ENCODE results near the gene RERG.
"Not testable (repeated sequence)": the region's sequence is repeated elsewhere in the genome, so short reads cannot be mapped to it uniquely, and the experiment has no call there.

Gene RERG

GRCh38 chr12:15240898-15241297 is 19.7 kb upstream of the RERG start:
- Histone ChIP-seq H3K4me1 (ENCODE audit: control insufficient read depth, insufficient read depth, low read length) (no peaks in the 10 kb centered on the region), H3K27me3 (ENCODE audit: control insufficient read depth, insufficient read depth, low read length) (no peaks in the 10 kb centered on the region), H3K36me3 (ENCODE audit: control insufficient read depth, insufficient read depth, low read length) (no peaks in the 10 kb centered on the region), H3K27ac (ENCODE audit: low read length) (no peak overlapping the region), H3K9me3 (ENCODE audit: control insufficient read depth, insufficient read depth, low read length) (no peaks in the 10 kb centered on the region), H3K4me3 (ENCODE audit: low read length) (no peak overlapping the region)
- WGBS (ENCODE audit: insufficient coverage, insufficient read length): no CpG with 5 or more reads among the region's 4 CpGs
- DNase-seq (ENCODE audit: low read depth, low spot score): no peak

GRCh38 chr12:15234508-15234907 is 13.3 kb upstream of the RERG start:
- no peak for DNase-seq (ENCODE audit: low read depth, low spot score)
- Histone ChIP-seq H3K9me3 (ENCODE audit: control insufficient read depth, insufficient read depth, low read length) (no peaks in the 10 kb centered on the region), H3K27me3 (ENCODE audit: control insufficient read depth, insufficient read depth, low read length) (no peaks in the 10 kb centered on the region), H3K4me3 (ENCODE audit: low read length) (no peak overlapping the region), H3K36me3 (ENCODE audit: control insufficient read depth, insufficient read depth, low read length) (no peaks in the 10 kb centered on the region), H3K4me1 (ENCODE audit: control insufficient read depth, insufficient read depth, low read length) (no peaks in the 10 kb centered on the region), H3K27ac (ENCODE audit: low read length) (no peak overlapping the region)
- no CpG with 5 or more reads among the region's 4 CpGs for WGBS (ENCODE audit: insufficient coverage, insufficient read length)

- no peaks in the 10 kb centered on the region for H3K4me1 ChIP-seq (ENCODE audit: control insufficient read depth, insufficient read depth, low read length)
- WGBS (ENCODE audit: insufficient coverage, insufficient read length): no CpG with 5 or more reads among the region's 1 CpG
- H3K27ac ChIP-seq (ENCODE audit: low read length): no peak overlapping the region
- no peak overlapping the region for H3K4me3 ChIP-seq (ENCODE audit: low read length)
- no peaks in the 10 kb centered on the region for H3K36me3 ChIP-seq (ENCODE audit: control insufficient read depth, insufficient read depth, low read length)
- no peaks in the 10 kb centered on the region for H3K9me3 ChIP-seq (ENCODE audit: control insufficient read depth, insufficient read depth, low read length)
- H3K27me3 ChIP-seq (ENCODE audit: control insufficient read depth, insufficient read depth, low read length): no peaks in the 10 kb centered on the region
- no peak for DNase-seq (ENCODE audit: low read depth, low spot score)
Measured at GRCh38 chr12:15234011-15234410, 12.8 kb upstream of the RERG start.

DNA sequence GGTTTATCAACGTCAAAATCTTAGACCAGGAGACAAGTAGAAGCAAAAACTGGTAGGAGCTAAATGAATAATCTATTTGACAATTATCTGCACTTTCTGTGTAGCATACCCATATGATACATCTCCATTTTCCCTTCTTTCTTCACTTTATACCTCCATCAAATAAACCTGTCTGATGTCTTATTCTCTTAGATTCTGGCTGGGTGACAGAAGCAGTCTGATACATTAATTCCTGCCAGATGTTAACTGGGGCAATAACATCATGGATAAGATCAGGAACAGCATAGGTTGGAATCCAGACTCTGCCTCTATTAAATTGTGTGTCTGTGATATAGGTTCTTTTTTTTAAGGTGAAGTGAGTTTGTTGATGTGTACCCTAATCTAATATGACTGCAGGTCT is 11.7 kb upstream of the RERG start:
- Histone ChIP-seq H3K4me1 (ENCODE audit: control insufficient read depth, insufficient read depth, low read length) (no peaks in the 10 kb centered on the region), H3K36me3 (ENCODE audit: control insufficient read depth, insufficient read depth, low read length) (no peaks in the 10 kb centered on the region), H3K4me3 (ENCODE audit: low read length) (no peak overlapping the region), H3K27me3 (ENCODE audit: control insufficient read depth, insufficient read depth, low read length) (no peaks in the 10 kb centered on the region), H3K27ac (ENCODE audit: low read length) (no peak overlapping the region), H3K9me3 (ENCODE audit: control insufficient read depth, insufficient read depth, low read length) (no peaks in the 10 kb centered on the region)
- no CpG with 5 or more reads among the region's 1 CpG for WGBS (ENCODE audit: insufficient coverage, insufficient read length)
- DNase-seq (ENCODE audit: low read depth, low spot score): no peak

- no peaks in the 10 kb centered on the region for H3K9me3 ChIP-seq (ENCODE audit: control insufficient read depth, insufficient read depth, low read length)
- no peaks in the 10 kb centered on the region for H3K4me1 ChIP-seq (ENCODE audit: control insufficient read depth, insufficient read depth, low read length)
- no peaks in the 10 kb centered on the region for H3K27me3 ChIP-seq (ENCODE audit: control insufficient read depth, insufficient read depth, low read length)
- no peak overlapping the region for H3K27ac ChIP-seq (ENCODE audit: low read length)
- no peaks in the 10 kb centered on the region for H3K36me3 ChIP-seq (ENCODE audit: control insufficient read depth, insufficient read depth, low read length)
- H3K4me3 ChIP-seq (ENCODE audit: low read length): no peak overlapping the region
- no CpG with 5 or more reads among the region's 1 CpG for WGBS (ENCODE audit: insufficient coverage, insufficient read length)
- DNase-seq (ENCODE audit: low read depth, low spot score): no peak
Measured at GRCh38 chr12:15231493-15231892, 10.3 kb upstream of the RERG start.

DNA sequence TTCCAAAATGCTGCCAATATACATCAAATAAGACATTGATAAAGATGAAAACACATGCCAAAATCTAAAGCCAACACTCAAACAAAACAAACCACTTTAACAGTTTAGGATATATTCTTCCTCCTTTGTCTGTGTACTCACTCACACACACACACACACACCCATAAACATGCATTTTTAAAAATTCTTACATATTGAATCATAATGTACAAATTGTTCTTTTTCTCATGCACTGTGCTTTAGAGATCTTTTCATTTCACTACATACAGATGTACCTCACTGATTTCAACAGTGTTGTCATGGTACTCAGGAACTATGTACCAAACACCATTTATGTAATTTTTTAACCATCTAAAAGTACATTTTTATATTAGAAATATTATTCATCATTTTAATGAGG is 9.5 kb upstream of the RERG start:
- no peak for DNase-seq (ENCODE audit: low read depth, low spot score)
- Histone ChIP-seq H3K27ac (ENCODE audit: low read length) (no peak overlapping the region), H3K9me3 (ENCODE audit: control insufficient read depth, insufficient read depth, low read length) (no peaks in the 10 kb centered on the region), H3K4me1 (ENCODE audit: control insufficient read depth, insufficient read depth, low read length) (no peaks in the 10 kb centered on the region), H3K36me3 (ENCODE audit: control insufficient read depth, insufficient read depth, low read length) (no peaks in the 10 kb centered on the region), H3K4me3 (ENCODE audit: low read length) (no peak overlapping the region), H3K27me3 (ENCODE audit: control insufficient read depth, insufficient read depth, low read length) (no peaks in the 10 kb centered on the region)

DNA sequence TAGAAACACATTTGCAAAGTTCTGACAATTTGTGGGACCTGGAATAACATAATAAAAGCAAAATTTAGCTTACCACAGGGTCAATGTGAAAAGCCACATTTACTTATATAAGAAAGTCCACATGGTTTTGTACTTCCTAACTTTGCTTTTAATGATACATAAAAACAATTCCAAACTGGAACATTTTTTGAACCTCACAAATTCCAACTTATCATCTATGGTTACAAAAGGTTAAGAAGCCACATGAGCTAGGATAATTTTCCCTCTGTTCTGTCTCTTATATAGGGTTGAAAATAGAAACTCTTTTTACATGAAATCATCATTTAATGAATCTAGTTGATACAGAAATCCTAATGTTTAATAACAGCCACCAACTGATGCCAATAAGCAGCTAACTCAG is 8.9 kb upstream of the RERG start:
- DNase-seq (ENCODE audit: low read depth, low spot score): no peak
- Histone ChIP-seq H3K27me3 (ENCODE audit: control insufficient read depth, insufficient read depth, low read length) (no peaks in the 10 kb centered on the region), H3K4me3 (ENCODE audit: low read length) (no peak overlapping the region), H3K9me3 (ENCODE audit: control insufficient read depth, insufficient read depth, low read length) (no peaks in the 10 kb centered on the region), H3K36me3 (ENCODE audit: control insufficient read depth, insufficient read depth, low read length) (no peaks in the 10 kb centered on the region), H3K4me1 (ENCODE audit: control insufficient read depth, insufficient read depth, low read length) (no peaks in the 10 kb centered on the region), H3K27ac (ENCODE audit: low read length) (no peak overlapping the region)

- H3K27ac ChIP-seq (ENCODE audit: low read length): no peak overlapping the region
- no peak overlapping the region for H3K4me3 ChIP-seq (ENCODE audit: low read length)
- WGBS (ENCODE audit: insufficient coverage, insufficient read length): no CpG with 5 or more reads among the region's 5 CpGs
- DNase-seq (ENCODE audit: low read depth, low spot score): no peak
- no peaks in the 10 kb centered on the region; the same call in 1 of the 2 replicates for H3K27me3 ChIP-seq (ENCODE audit: control insufficient read depth, insufficient read depth, low read length)
- H3K9me3 ChIP-seq (ENCODE audit: control insufficient read depth, insufficient read depth, low read length): no peaks in the 10 kb centered on the region
- no peaks in the 10 kb centered on the region for H3K4me1 ChIP-seq (ENCODE audit: control insufficient read depth, insufficient read depth, low read length)
- no peaks in the 10 kb centered on the region for H3K36me3 ChIP-seq (ENCODE audit: control insufficient read depth, insufficient read depth, low read length)
Measured at GRCh38 chr12:15227004-15227679, 5.9 kb upstream of the RERG start.

- H3K27me3 ChIP-seq (ENCODE audit: control insufficient read depth, insufficient read depth, low read length); H3K36me3 ChIP-seq (ENCODE audit: control insufficient read depth, insufficient read depth, low read length); H3K27ac ChIP-seq (ENCODE audit: low read length); H3K4me1 ChIP-seq (ENCODE audit: control insufficient read depth, insufficient read depth, low read length); H3K9me3 ChIP-seq (ENCODE audit: control insufficient read depth, insufficient read depth, low read length); DNase-seq (ENCODE audit: low read depth, low spot score); H3K4me3 ChIP-seq (ENCODE audit: low read length): not testable (repeated sequence)
- WGBS (ENCODE audit: insufficient coverage, insufficient read length): no CpG with 5 or more reads among the region's 3 CpGs
Measured at GRCh38 chr12:15225863-15226218, 4.6 kb upstream of the RERG start.

- Histone ChIP-seq H3K4me3 (ENCODE audit: low read length) (no peak overlapping the region), H3K36me3 (ENCODE audit: control insufficient read depth, insufficient read depth, low read length) (no peaks in the 10 kb centered on the region), H3K4me1 (ENCODE audit: control insufficient read depth, insufficient read depth, low read length) (no peaks in the 10 kb centered on the region), H3K27me3 (ENCODE audit: control insufficient read depth, insufficient read depth, low read length) (no peaks in the 10 kb centered on the region; the same call in 1 of the 2 replicates), H3K9me3 (ENCODE audit: control insufficient read depth, insufficient read depth, low read length) (no peaks in the 10 kb centered on the region), H3K27ac (ENCODE audit: low read length) (no peak overlapping the region)
- WGBS (ENCODE audit: insufficient coverage, insufficient read length): no CpG with 5 or more reads among the region's 2 CpGs
- no peak for DNase-seq (ENCODE audit: low read depth, low spot score)
Measured at GRCh38 chr12:15225136-15225862, 4.1 kb upstream of the RERG start.

DNA sequence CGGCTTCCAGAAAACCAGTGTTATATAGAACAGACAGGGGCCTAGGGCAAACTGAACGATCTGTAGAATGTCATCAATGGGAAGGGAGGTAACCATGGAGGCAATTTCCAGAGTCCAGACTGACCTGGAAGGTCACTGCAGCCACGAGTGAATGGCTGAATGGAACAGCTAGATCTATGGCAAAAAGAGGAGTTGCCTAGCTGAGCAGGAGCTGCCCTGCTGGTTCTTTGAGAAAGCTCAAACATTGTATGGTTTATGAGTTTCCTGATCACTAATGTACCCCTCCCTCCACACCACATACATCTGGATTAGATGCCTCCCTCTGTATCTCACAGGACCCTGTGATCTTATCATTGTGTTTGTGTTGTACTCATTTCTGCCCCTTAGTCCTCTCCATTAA is 1.0 kb upstream of the RERG start:
- no peak for DNase-seq (ENCODE audit: low read depth, low spot score)
- WGBS (ENCODE audit: insufficient coverage, insufficient read length): no CpG with 5 or more reads among the region's 3 CpGs
- Histone ChIP-seq H3K27ac (ENCODE audit: low read length) (no peak overlapping the region), H3K27me3 (ENCODE audit: control insufficient read depth, insufficient read depth, low read length) (no peaks in the 10 kb centered on the region; the same call in 1 of the 2 replicates), H3K4me3 (ENCODE audit: low read length) (no peak overlapping the region), H3K4me1 (ENCODE audit: control insufficient read depth, insufficient read depth, low read length) (no peaks in the 10 kb centered on the region), H3K36me3 (ENCODE audit: control insufficient read depth, insufficient read depth, low read length) (no peaks in the 10 kb centered on the region), H3K9me3 (ENCODE audit: control insufficient read depth, insufficient read depth, low read length) (no peaks in the 10 kb centered on the region)
